A549 (cell line): ENCODE results near the gene GRAP2. TPM values are rescaled to one million over a fixed set of nuclear protein-coding genes. Genes with fewer than 3 reads are reported as not detected.

Source experiments
- ATAC-seq, 2 experiments: fragments of 200-7000 bp in 1 of 2; fragments of >200 bp in 1 of 2; cut with Nextera tagmentation in 1 of 2; cut with Tn5 transposase in 1 of 2; 3 replicates each; pipeline versions ENCODE4 v1.8.0 to v1.9.1; 2018 to 2020; ENCODE audit warnings: mild to moderate bottlenecking in 1 of 2, moderate library complexity in 1 of 2
- CTCF ChIA-PET: fragments of 300-600 bp; sonication (Branson Sonifier 250); formaldehyde crosslinking; extraction: SDS; loops from one replicate; lab custom pipeline; 2021; ENCODE audit warnings: antibody characterized with exemption, inconsistent platforms; lab: Yijun Ruan, JAX
- POLR2A ChIA-PET: fragments of 350-600 bp; formaldehyde crosslinking; extraction: SDS; loops from one replicate; lab custom pipeline; 2021; ENCODE audit warnings: antibody characterized with exemption, inconsistent platforms; lab: Yijun Ruan, JAX
- DNase-seq, 2 experiments: peaks; one replicate each; pipeline versions ENCODE4 v3.0.0 to v3.0.0-alpha.2; 2011 to 2016; ENCODE audit warnings: low read depth in 1 of 2, low spot score in 1 of 2
- FAIRE-seq: peaks from 2 replicates; lab custom pipeline; 2011; peaks lifted over from hg19 to GRCh38; lab: Jason Lieb, UNC
- H3K27ac ChIP-seq, 2 experiments: fragments of >200 bp; sonication (Bioruptor Twin); formaldehyde crosslinking; 3 replicates each; pipeline ENCODE4 v1.5.1; 2016 to 2017
- H3K4me1 ChIP-seq: fragments of >200 bp; sonication (Bioruptor Twin); formaldehyde crosslinking; 3 replicates; pipeline ENCODE4 v1.6.1; 2016
- H3K4me2 ChIP-seq: fragments of >200 bp; sonication (Bioruptor Twin); formaldehyde crosslinking; 3 replicates; pipeline ENCODE4 v1.6.1; 2016
- H3K4me3 ChIP-seq: fragments of >200 bp; sonication (Bioruptor Twin); formaldehyde crosslinking; 3 replicates; pipeline ENCODE4 v1.5.1; 2016
- H3K9me3 ChIP-seq: fragments of >200 bp; sonication (Bioruptor Twin); formaldehyde crosslinking; 3 replicates; pipeline ENCODE4 v1.6.1; 2016
- CHD2 ChIP-seq: fragments of 150-350 bp; IDR thresholded peaks from 2 replicates; pipeline ENCODE4 v1.6.1; 2014; ENCODE audit warnings: low read length; ENCODE audit not compliant: partially characterized antibody
- CHD4 ChIP-seq: fragments of 200-600 bp; sonication (generic); IDR thresholded peaks from 2 replicates; pipeline ENCODE4 v1.6.1; 2016; ENCODE audit warnings: antibody characterized with exemption, mild to moderate bottlenecking, borderline replicate concordance
- FOSB ChIP-seq: fragments of 250-450 bp; sonication (Bioruptor Pico); IDR thresholded peaks from 2 replicates; pipeline ENCODE4 v1.5.0; 2020; ENCODE audit warnings: mild to moderate bottlenecking, moderate library complexity
- HEYL ChIP-seq: fragments of 250-450 bp; sonication (Bioruptor Pico); IDR thresholded peaks from 2 replicates; pipeline ENCODE4 v1.8.0; 2021; ENCODE audit warnings: mild to moderate bottlenecking, moderate library complexity
- HOXB13 ChIP-seq: fragments of 250-450 bp; sonication (Bioruptor Pico); IDR thresholded peaks from 2 replicates; pipeline ENCODE4 v1.5.0; 2020; ENCODE audit warnings: low read depth, mild to moderate bottlenecking, moderate library complexity
- HOXB5 ChIP-seq: fragments of 250-450 bp; sonication (Bioruptor Pico); IDR thresholded peaks from 2 replicates; pipeline ENCODE4 v1.5.0; 2020; ENCODE audit warnings: mild to moderate bottlenecking, moderate library complexity
- JUNB ChIP-seq: fragments of >200 bp; sonication (Bioruptor Twin); formaldehyde crosslinking; IDR thresholded peaks from 2 replicates; pipeline ENCODE4 v1.6.1; 2016
- KDM5A ChIP-seq: fragments of 200-600 bp; sonication (generic); IDR thresholded peaks from 2 replicates; pipeline ENCODE4 v1.6.1; 2016; ENCODE audit warnings: antibody characterized with exemption, mild to moderate bottlenecking
- NFE2L2 ChIP-seq: fragments of 150-350 bp; conservative IDR thresholded peaks from 2 replicates; pipeline ENCODE4 v1.6.1; 2014; ENCODE audit warnings: low read length
- NPAS2 ChIP-seq: fragments of 250-450 bp; sonication (Bioruptor Pico); IDR thresholded peaks from 2 replicates; pipeline ENCODE4 v1.8.0; 2022; ENCODE audit warnings: mild to moderate bottlenecking, moderate library complexity, borderline replicate concordance
- POLR2A ChIP-seq: IDR thresholded peaks from 2 replicates; pipeline ENCODE4 v1.6.1; 2012; ENCODE audit warnings: mild to moderate bottlenecking, low read length
- RAD21 ChIP-seq, 2 experiments: fragments of >200 bp in 1 of 2; sonication (Bioruptor Twin) in 1 of 2; formaldehyde crosslinking in 1 of 2; IDR thresholded peaks in 1 of 2; conservative IDR thresholded peaks in 1 of 2; 2 replicates in 1 of 2; 3 replicates in 1 of 2; pipeline ENCODE4 v1.6.1; 2012 to 2018; ENCODE audit warnings: inconsistent platforms in 1 of 2
- RCOR1 ChIP-seq: fragments of 150-350 bp; IDR thresholded peaks from 2 replicates; pipeline ENCODE4 v1.6.1; 2014; ENCODE audit warnings: antibody characterized with exemption, low read length, low read depth
- SMC3 ChIP-seq: fragments of >200 bp; sonication (Bioruptor Twin); formaldehyde crosslinking; IDR thresholded peaks from 3 replicates; pipeline ENCODE4 v1.6.1; 2018; ENCODE audit warnings: inconsistent platforms
- TP53 ChIP-seq: fragments of 250-450 bp; sonication (Bioruptor Pico); IDR thresholded peaks from 2 replicates; pipeline ENCODE4 v1.5.0; 2021; ENCODE audit warnings: mild to moderate bottlenecking, moderate library complexity
- ZC3H11A ChIP-seq: fragments of 450-650 bp; IDR thresholded peaks from 2 replicates; pipeline ENCODE4 v1.6.1; 2014; ENCODE audit warnings: antibody characterized with exemption, mild to moderate bottlenecking
- ZFP36 ChIP-seq: fragments of 450-650 bp; IDR thresholded peaks from 2 replicates; pipeline ENCODE4 v1.6.1; 2014; ENCODE audit warnings: borderline replicate concordance; ENCODE audit not compliant: partially characterized antibody
- ZSCAN20 ChIP-seq: fragments of 250-450 bp; sonication (Bioruptor Pico); IDR thresholded peaks from 2 replicates; pipeline ENCODE4 v1.8.0; 2022; ENCODE audit warnings: mild to moderate bottlenecking, moderate library complexity
- WGBS: methylation state at CpG from one replicate; pipeline ENCODE4 v1.1.6; 2017; ENCODE audit errors: missing lambda C conversion rate; 5-methylcytosine and 5-hydroxymethylcytosine counted together
- polyA plus RNA-seq, 4 experiments: library from polyadenylated mRNA; depleted of rRNA in 3 of 4; stranded (reverse); fragments of >200 nt; fragmentation: RNase III in 1 of 4; extraction: RNeasy Plus Mini Kit Qiagen cat#74134 plus additional on column Dnase treatment in 1 of 4; gene quantifications; 2 replicates in 3 of 4; 3 replicates in 1 of 4; pipeline ENCODE4 v1.2.3, GENCODE V29; 2011 to 2017
- TF ChIP-seq, protein P1 (sequence below): IDR thresholded peaks from 2 replicates; pipeline ENCODE4 v1.6.1; 2012; ENCODE audit warnings: low read depth, borderline replicate concordance
- TF ChIP-seq, protein P2 (sequence below): fragments of >200 bp; sonication (Bioruptor Twin); formaldehyde crosslinking; IDR thresholded peaks from 3 replicates; pipeline ENCODE4 v1.6.1; 2016
- TF ChIP-seq, protein P3 (sequence below): fragments of >200 bp; sonication (Bioruptor Twin); formaldehyde crosslinking; IDR thresholded peaks from 3 replicates; pipeline ENCODE4 v1.5.1; 2016
- TF ChIP-seq, protein P4 (sequence below): IDR thresholded peaks from 2 replicates; pipeline ENCODE4 v1.6.1; 2012

Gene GRAP2
- polyA plus RNA-seq, 2 of the 4 experiments (the other 2 are of a cell fraction), result not detected

DNA sequence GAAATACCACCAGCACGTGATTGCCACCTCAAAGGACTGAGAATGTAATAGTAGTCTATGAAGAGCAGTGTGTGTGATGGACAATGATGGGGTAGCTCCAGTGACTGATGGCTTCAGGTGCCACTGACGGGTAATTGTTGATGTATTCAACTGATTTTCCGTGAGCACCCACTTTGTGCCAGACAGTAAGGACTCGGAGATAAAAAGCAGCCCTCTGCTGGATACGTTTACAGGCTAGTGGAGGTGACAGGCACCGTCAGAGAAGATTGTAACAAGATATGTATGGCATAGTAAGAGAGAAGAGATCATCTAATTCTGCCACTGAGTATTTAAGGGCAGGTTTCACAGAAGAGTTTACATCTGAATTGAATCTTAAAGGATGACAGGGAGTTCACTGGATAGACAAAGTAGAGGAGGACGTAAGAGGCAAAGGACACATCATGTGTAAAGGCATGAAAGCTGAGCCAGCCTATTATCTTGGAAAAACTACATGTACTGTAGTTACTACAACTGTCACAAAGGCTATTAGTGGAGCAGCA lies 6.3 kb upstream of the GRAP2 start:
- H3K4me2 ChIP-seq, result no peak overlapping the region
- H3K4me3 ChIP-seq, result no peak overlapping the region
- ATAC-seq (no peak), FAIRE-seq (no peak), DNase-seq (no peak)
- no peak overlapping the region for H3K27ac ChIP-seq
- H3K4me1 ChIP-seq, result no peaks in the 10 kb centered on the region
- ChIA-PET POLR2A (no interaction called here), CTCF (no interaction called here)
- WGBS, result 24% methylated on average over 7 of the region's 7 CpGs
- TF ChIP-seq RAD21 (conservative IDR thresholded peaks at IDR 0.05 in 1 of 2, IDR thresholded peaks at IDR 0.05 in 1 of 2) (no peak), CHD4 (no peak), HOXB13 (no peak), HEYL (no peak), NFE2L2 (no peak), ZC3H11A (no peak), KDM5A (no peak)
- TF ChIP-seq, protein P1, sequence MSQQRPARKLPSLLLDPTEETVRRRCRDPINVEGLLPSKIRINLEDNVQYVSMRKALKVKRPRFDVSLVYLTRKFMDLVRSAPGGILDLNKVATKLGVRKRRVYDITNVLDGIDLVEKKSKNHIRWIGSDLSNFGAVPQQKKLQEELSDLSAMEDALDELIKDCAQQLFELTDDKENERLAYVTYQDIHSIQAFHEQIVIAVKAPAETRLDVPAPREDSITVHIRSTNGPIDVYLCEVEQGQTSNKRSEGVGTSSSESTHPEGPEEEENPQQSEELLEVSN, result no peak
- H3K9me3 ChIP-seq, result no peaks in the 10 kb centered on the region

DNA sequence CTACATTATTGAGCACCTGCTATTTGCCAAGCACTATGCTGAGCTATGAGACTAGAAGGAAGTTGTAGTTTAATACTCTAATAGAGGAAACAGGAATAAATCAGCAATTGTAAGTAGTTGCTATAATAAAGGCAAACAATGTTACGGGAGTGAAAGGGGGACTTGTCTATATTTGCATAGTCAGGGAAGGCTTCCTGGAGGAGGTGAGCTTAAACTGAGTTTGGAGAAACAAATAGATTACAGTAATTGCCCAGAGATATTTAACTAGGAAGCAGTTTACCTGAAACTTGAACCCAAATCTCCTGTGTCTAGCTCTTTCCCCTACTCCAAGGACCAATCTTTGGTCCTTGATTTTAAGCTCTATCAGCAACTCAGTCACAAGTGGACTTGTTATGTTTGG lies 5.2 kb upstream of the GRAP2 start:
- FAIRE-seq, result no peak
- no peak for DNase-seq
- H3K27ac ChIP-seq, result no peak overlapping the region
- 40% methylated on average over 1 of the region's 1 CpG for WGBS
- H3K4me2 ChIP-seq, result no peak overlapping the region
- H3K4me3 ChIP-seq, result no peak overlapping the region
- TF ChIP-seq HEYL (no peak), RAD21 (conservative IDR thresholded peaks at IDR 0.05 in 1 of 2, IDR thresholded peaks at IDR 0.05 in 1 of 2) (no peak), CHD2 (no peak), HOXB5 (CRISPR knock-in tag) (no peak), KDM5A (no peak), ZSCAN20 (CRISPR knock-in tag) (no peak), TP53 (no peak)
- TF ChIP-seq, protein P2, sequence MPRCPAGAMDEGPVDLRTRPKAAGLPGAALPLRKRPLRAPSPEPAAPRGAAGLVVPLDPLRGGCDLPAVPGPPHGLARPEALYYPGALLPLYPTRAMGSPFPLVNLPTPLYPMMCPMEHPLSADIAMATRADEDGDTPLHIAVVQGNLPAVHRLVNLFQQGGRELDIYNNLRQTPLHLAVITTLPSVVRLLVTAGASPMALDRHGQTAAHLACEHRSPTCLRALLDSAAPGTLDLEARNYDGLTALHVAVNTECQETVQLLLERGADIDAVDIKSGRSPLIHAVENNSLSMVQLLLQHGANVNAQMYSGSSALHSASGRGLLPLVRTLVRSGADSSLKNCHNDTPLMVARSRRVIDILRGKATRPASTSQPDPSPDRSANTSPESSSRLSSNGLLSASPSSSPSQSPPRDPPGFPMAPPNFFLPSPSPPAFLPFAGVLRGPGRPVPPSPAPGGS, result no peak
- TF ChIP-seq, protein P3, sequence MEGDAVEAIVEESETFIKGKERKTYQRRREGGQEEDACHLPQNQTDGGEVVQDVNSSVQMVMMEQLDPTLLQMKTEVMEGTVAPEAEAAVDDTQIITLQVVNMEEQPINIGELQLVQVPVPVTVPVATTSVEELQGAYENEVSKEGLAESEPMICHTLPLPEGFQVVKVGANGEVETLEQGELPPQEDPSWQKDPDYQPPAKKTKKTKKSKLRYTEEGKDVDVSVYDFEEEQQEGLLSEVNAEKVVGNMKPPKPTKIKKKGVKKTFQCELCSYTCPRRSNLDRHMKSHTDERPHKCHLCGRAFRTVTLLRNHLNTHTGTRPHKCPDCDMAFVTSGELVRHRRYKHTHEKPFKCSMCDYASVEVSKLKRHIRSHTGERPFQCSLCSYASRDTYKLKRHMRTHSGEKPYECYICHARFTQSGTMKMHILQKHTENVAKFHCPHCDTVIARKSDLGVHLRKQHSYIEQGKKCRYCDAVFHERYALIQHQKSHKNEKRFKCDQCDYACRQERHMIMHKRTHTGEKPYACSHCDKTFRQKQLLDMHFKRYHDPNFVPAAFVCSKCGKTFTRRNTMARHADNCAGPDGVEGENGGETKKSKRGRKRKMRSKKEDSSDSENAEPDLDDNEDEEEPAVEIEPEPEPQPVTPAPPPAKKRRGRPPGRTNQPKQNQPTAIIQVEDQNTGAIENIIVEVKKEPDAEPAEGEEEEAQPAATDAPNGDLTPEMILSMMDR, result no peak
- POLR2A ChIA-PET, result no interaction called here
- ATAC-seq, result no peak
- H3K9me3 ChIP-seq, result no peaks in the 10 kb centered on the region
- CTCF ChIA-PET, result interaction anchor here (1.4 kb wide), 1 partner anchor 35 kb away, joined by 3 read pairs; no protein-coding TSS in a partner anchor
- H3K4me1 ChIP-seq, result no peaks in the 10 kb centered on the region

DNA sequence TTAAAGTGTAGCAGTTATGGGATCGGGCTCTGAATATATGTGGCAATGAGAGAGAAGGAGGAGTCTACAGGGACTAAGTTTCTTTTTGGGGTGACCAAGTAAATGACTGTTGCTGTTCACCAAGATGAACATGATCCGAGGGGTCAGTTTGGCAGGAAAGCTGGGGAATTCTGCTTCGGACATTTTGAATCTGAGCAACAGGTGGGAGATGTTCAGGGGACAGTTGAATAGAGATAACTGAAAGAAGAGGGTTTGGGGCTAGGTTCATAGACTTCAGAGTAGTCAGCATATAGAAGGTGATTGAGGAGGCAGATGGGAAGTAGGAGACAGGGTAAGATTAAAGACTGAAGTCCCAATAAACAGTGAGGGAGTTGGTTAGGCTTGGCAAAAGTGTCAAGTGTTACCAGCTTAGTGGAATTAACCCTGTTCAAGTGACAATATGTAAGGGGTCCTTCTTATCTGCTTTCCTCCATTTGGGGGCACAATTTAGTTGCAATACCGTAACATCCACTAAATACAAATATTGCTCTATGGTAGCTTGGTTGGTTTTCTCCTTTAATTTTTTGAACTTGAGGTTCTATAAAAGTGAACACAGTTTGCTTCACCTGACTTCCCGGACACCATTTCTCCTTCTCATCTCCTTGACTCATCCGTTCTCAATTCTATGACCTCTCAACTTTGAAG lies 4.4 kb upstream of the GRAP2 start:
- Histone ChIP-seq H3K4me2 (no peak overlapping the region), H3K4me3 (no peak overlapping the region), H3K4me1 (no peaks in the 10 kb centered on the region), H3K9me3 (no peaks in the 10 kb centered on the region), H3K27ac (no peak overlapping the region)
- WGBS, result 17% methylated on average over 6 of the region's 6 CpGs
- DNase-seq (no peak), FAIRE-seq (no peak), ATAC-seq (no peak)
- POLR2A ChIA-PET, result no interaction called here
- TF ChIP-seq NPAS2 (CRISPR knock-in tag) (no peak), HOXB5 (CRISPR knock-in tag) (no peak), POLR2A (no peak), TP53 (no peak), JUNB (no peak), FOSB (no peak), HOXB13 (no peak), ZFP36 (no peak), SMC3 (no peak), RCOR1 (no peak)
- TF ChIP-seq, protein P4, sequence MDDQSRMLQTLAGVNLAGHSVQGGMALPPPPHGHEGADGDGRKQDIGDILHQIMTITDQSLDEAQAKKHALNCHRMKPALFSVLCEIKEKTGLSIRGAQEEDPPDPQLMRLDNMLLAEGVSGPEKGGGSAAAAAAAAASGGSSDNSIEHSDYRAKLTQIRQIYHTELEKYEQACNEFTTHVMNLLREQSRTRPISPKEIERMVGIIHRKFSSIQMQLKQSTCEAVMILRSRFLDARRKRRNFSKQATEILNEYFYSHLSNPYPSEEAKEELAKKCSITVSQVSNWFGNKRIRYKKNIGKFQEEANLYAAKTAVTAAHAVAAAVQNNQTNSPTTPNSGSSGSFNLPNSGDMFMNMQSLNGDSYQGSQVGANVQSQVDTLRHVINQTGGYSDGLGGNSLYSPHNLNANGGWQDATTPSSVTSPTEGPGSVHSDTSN, result no peak
- CTCF ChIA-PET, result interaction anchor here (1.4 kb wide), 1 partner anchor 36 kb away, joined by 3 read pairs; no protein-coding TSS in a partner anchor
